K562 (cell line): Measurements from ENCODE around the gene VMA21. TPM values are rescaled to one million over a fixed set of nuclear protein-coding genes. Genes with fewer than 3 reads are reported as not detected.
A peak's percentile ranks its signal among the peaks of the same experiment; 100 is the strongest.

Source experiments
- ETV5 ChIP-seq: sonication (generic); formaldehyde crosslinking; IDR thresholded peaks from 2 replicates; pipeline ENCODE4 v1.4.0; 2020; ENCODE audit warnings: low read depth, mild to moderate bottlenecking, missing genetic modification reagents
- HDGF ChIP-seq: fragments of 450-650 bp; IDR thresholded peaks from 2 replicates; pipeline ENCODE4 v1.6.1; 2016
- HNRNPL ChIP-seq: fragments of 200-400 bp; formaldehyde crosslinking; IDR thresholded peaks from 2 replicates; pipeline ENCODE4 v1.6.1; 2017; ENCODE audit warnings: low read depth, mild to moderate bottlenecking, low read length
- JUN ChIP-seq, 2 experiments: sonication (generic) in 1 of 2; formaldehyde crosslinking in 1 of 2; IDR thresholded peaks; 2 replicates each; pipeline versions ENCODE4 v1.6.1 to v1.8.0; 2012 to 2022; ENCODE audit warnings: borderline replicate concordance in 2 of 2, mild to moderate bottlenecking in 2 of 2, improper control_type of control experiment in 1 of 2, low read depth in 1 of 2, low read length in 1 of 2, missing genetic modification reagents in 1 of 2
- MAFG ChIP-seq: fragments of 450-650 bp; conservative IDR thresholded peaks from 2 replicates; pipeline ENCODE4 v1.6.1; 2016; ENCODE audit warnings: missing genetic modification characterization, missing compliant biosample characterization
- SAFB ChIP-seq: fragments of 200-400 bp; formaldehyde crosslinking; IDR thresholded peaks from 2 replicates; pipeline ENCODE4 v1.6.1; 2017; ENCODE audit warnings: low read depth, low read length, borderline replicate concordance
- SIN3A ChIP-seq, 2 experiments: fragments of 150-350 bp in 1 of 2; IDR thresholded peaks; 2 replicates each; pipeline ENCODE4 v1.6.1; 2011 to 2016; ENCODE audit warnings: borderline replicate concordance in 2 of 2, low read depth in 2 of 2, low read length in 2 of 2, mild to moderate bottlenecking in 2 of 2, moderate library complexity in 2 of 2; ENCODE audit not compliant: control insufficient read depth in 1 of 2
- SIN3B ChIP-seq: fragments of 450-650 bp; IDR thresholded peaks from 2 replicates; pipeline ENCODE4 v1.6.1; 2017; ENCODE audit warnings: low read depth, mild to moderate bottlenecking, moderate library complexity
- ZNF197 ChIP-seq: fragments of 200-800 bp; sonication (Bioruptor generic); IDR thresholded peaks from 2 replicates; pipeline ENCODE4 v1.6.1; 2016; ENCODE audit warnings: low read depth, missing genetic modification characterization, missing compliant biosample characterization
- ZNF583 ChIP-seq: fragments of 250-450 bp; sonication (Bioruptor Pico); IDR thresholded peaks from 2 replicates; pipeline ENCODE4 v1.4.0; 2020
- polyA plus RNA-seq, 8 experiments: library from polyadenylated mRNA; depleted of rRNA in 4 of 8; stranded (reverse) in 5 of 8; unstranded in 3 of 8; fragments of >200 nt; fragmentation: Nextera tagmentation in 2 of 8; fragmentation: Illumina TruSeq in 1 of 8; extraction: Ambion mirVana in 2 of 8; extraction: Trizol in 1 of 8; gene quantifications; 2 replicates each; pipeline versions ENCODE4 v1.2.1 to v1.2.3, GENCODE V29; 2011 to 2014; ENCODE audit warnings: inconsistent platforms in 1 of 8, missing spikeins in 1 of 8
- total RNA-seq, 7 experiments: library from RNA; depleted of rRNA in 6 of 7; stranded (reverse); fragments of >200 nt in 6 of 7; fragmentation: Illumina TruSeq in 2 of 7; extraction: Trizol in 2 of 7; gene quantifications; 2 replicates each; pipeline versions ENCODE4 v1.2.1 to v1.2.3, GENCODE V29; 2011 to 2021; ENCODE audit warnings: low replicate concordance in 1 of 7
- TF ChIP-seq, protein P1 (sequence below): fragments of 450-650 bp; IDR thresholded peaks from 2 replicates; pipeline ENCODE4 v1.6.1; 2016; ENCODE audit warnings: borderline replicate concordance
- TF ChIP-seq, protein P2 (sequence below): fragments of 450-650 bp; formaldehyde crosslinking; conservative IDR thresholded peaks from 2 replicates; pipeline ENCODE4 v1.4.0; 2022; ENCODE audit warnings: mild to moderate bottlenecking, missing genetic modification characterization
- TF ChIP-seq, protein P3 (sequence below): fragments of 250-450 bp; sonication (Bioruptor Pico); IDR thresholded peaks from 2 replicates; pipeline ENCODE4 v1.9.0; 2021; ENCODE audit warnings: mild to moderate bottlenecking
- TF ChIP-seq, protein P4 (sequence below): sonication (generic); formaldehyde crosslinking; IDR thresholded peaks from 2 replicates; pipeline ENCODE4 v1.8.0; 2022; ENCODE audit warnings: mild to moderate bottlenecking, low read depth, missing genetic modification reagents
- TF ChIP-seq, protein P5 (sequence below): sonication (generic); formaldehyde crosslinking; IDR thresholded peaks from 2 replicates; pipeline ENCODE4 v1.8.0; 2022; ENCODE audit warnings: missing genetic modification reagents, mild to moderate bottlenecking, moderate library complexity, borderline replicate concordance
- TF ChIP-seq, protein P6 (sequence below): fragments of 200-800 bp; sonication (Bioruptor generic); IDR thresholded peaks from 2 replicates; pipeline ENCODE4 v1.6.1; 2017; ENCODE audit warnings: missing genetic modification characterization, missing compliant biosample characterization

VMA21 gene
- total and polyA plus RNA-seq, 9 of the 15 experiments (the other 6 are each of a cell fraction or from before 2014, with no cell fraction given) = 17.5 to 101 (median 47.5) TPM

DNA sequence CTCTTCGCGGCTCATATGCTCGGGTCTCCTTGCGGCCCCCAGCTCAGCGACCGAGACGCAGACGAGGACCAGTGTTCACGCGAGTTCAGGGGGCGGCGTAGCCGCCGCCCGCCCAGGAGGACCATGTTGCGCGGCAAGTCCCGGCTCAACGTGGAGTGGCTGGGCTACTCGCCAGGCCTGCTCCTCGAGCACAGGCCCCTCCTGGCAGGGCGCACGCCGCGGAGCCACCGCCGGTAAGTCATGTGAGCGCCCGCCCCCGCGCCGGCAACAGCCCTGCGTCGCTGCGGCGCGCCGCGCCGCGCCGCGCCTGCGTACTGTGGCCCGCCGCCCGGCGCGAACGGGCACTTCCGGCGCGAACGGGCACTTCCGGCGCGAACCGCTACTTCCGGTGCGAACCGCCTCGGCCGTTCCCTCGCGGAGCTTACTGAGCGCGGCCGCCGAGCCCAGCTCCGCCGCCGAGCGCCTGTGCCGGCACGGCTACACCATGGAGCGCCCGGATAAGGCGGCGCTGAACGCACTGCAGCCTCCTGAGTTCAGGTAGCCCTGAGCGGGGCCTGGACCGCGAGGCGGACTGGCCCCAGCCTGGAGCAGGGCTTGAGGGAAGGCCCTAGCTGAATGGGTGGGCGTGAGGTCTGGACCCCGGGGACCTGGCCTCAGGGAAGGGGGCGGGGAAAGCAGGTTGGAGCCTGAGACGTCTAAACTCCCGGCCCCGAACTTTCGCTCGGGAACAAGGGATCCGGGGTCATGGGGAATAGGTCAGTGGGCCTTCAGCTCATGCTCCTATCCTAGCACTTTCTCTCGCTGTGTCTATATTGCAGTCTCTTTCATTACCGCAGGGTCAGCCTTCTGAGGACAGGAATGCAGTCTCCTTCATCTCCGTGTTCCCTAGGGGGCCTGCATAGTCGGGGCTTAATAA is at the start of gene VMA21 (continued):
- TF ChIP-seq, protein P1, sequence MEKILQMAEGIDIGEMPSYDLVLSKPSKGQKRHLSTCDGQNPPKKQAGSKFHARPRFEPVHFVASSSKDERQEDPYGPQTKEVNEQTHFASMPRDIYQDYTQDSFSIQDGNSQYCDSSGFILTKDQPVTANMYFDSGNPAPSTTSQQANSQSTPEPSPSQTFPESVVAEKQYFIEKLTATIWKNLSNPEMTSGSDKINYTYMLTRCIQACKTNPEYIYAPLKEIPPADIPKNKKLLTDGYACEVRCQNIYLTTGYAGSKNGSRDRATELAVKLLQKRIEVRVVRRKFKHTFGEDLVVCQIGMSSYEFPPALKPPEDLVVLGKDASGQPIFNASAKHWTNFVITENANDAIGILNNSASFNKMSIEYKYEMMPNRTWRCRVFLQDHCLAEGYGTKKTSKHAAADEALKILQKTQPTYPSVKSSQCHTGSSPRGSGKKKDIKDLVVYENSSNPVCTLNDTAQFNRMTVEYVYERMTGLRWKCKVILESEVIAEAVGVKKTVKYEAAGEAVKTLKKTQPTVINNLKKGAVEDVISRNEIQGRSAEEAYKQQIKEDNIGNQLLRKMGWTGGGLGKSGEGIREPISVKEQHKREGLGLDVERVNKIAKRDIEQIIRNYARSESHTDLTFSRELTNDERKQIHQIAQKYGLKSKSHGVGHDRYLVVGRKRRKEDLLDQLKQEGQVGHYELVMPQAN = no peak
- TF ChIP-seq, protein P2, sequence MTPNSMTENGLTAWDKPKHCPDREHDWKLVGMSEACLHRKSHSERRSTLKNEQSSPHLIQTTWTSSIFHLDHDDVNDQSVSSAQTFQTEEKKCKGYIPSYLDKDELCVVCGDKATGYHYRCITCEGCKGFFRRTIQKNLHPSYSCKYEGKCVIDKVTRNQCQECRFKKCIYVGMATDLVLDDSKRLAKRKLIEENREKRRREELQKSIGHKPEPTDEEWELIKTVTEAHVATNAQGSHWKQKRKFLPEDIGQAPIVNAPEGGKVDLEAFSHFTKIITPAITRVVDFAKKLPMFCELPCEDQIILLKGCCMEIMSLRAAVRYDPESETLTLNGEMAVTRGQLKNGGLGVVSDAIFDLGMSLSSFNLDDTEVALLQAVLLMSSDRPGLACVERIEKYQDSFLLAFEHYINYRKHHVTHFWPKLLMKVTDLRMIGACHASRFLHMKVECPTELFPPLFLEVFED = no peak
- 0 out of 2 replicates have a peak, but pooled peaks have one; percentile 31 for TF ChIP-seq ETV5
- TF ChIP-seq MAFG = no peak
- no peak for TF ChIP-seq SAFB
- TF ChIP-seq HNRNPL = 0 out of 2 replicates have a peak, but pooled peaks have one; percentile 28
- no peak for TF ChIP-seq ZNF197 (CRISPR knock-in tag)
- peak; percentile 29; the same call in 1 of the 2 replicates for TF ChIP-seq JUN (IDR thresholded peaks at IDR 0.05; ENCODE audit: borderline replicate concordance, low read depth, low read length)
- no peak for TF ChIP-seq JUN (CRISPR knock-in tag; IDR thresholded peaks at IDR 0.05; ENCODE audit: borderline replicate concordance)
- TF ChIP-seq, protein P3, sequence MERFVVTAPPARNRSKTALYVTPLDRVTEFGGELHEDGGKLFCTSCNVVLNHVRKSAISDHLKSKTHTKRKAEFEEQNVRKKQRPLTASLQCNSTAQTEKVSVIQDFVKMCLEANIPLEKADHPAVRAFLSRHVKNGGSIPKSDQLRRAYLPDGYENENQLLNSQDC = no peak
- TF ChIP-seq, protein P4, sequence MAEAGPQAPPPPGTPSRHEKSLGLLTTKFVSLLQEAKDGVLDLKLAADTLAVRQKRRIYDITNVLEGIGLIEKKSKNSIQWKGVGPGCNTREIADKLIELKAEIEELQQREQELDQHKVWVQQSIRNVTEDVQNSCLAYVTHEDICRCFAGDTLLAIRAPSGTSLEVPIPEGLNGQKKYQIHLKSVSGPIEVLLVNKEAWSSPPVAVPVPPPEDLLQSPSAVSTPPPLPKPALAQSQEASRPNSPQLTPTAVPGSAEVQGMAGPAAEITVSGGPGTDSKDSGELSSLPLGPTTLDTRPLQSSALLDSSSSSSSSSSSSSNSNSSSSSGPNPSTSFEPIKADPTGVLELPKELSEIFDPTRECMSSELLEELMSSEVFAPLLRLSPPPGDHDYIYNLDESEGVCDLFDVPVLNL = no peak
- TF ChIP-seq, protein P5, sequence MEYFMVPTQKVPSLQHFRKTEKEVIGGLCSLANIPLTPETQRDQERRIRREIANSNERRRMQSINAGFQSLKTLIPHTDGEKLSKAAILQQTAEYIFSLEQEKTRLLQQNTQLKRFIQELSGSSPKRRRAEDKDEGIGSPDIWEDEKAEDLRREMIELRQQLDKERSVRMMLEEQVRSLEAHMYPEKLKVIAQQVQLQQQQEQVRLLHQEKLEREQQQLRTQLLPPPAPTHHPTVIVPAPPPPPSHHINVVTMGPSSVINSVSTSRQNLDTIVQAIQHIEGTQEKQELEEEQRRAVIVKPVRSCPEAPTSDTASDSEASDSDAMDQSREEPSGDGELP = peak; percentile 63; the same call in 1 of the 2 replicates
- peak; percentile 73; the same call in 1 of the 2 replicates for TF ChIP-seq SIN3B
- TF ChIP-seq SIN3A (IDR thresholded peaks at IDR 0.05; ENCODE audit: borderline replicate concordance in 2 of 2, control insufficient read depth in 1 of 2, low read depth in 2 of 2, low read length in 2 of 2) = peak in 1 of 2 experiments; percentile 47; a peak in 1 of 4 replicates
- no peak for TF ChIP-seq HDGF
- TF ChIP-seq, protein P6, sequence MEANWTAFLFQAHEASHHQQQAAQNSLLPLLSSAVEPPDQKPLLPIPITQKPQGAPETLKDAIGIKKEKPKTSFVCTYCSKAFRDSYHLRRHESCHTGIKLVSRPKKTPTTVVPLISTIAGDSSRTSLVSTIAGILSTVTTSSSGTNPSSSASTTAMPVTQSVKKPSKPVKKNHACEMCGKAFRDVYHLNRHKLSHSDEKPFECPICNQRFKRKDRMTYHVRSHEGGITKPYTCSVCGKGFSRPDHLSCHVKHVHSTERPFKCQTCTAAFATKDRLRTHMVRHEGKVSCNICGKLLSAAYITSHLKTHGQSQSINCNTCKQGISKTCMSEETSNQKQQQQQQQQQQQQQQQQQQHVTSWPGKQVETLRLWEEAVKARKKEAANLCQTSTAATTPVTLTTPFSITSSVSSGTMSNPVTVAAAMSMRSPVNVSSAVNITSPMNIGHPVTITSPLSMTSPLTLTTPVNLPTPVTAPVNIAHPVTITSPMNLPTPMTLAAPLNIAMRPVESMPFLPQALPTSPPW (CRISPR knock-in tag) = peak; percentile 84
- 0 out of 2 replicates have a peak, but pooled peaks have one; percentile 37 for TF ChIP-seq ZNF583
